Astrocyte of the spinal cord (primary cell): Measurements from ENCODE around the gene ACYP2.
A peak's percentile ranks its signal among the peaks of the same experiment; 100 is the strongest.

ENCODE experiments used
- DNase-seq: peaks from one replicate; pipeline ENCODE4 v3.0.0; 2011; ENCODE audit warnings: low read depth, low spot score
- H3K4me3 ChIP-seq: 2 replicates; pipeline ENCODE4 v1.5.1; 2011; ENCODE audit warnings: low read depth, mild to moderate bottlenecking, low read length, moderate library complexity
- CTCF ChIP-seq: IDR thresholded peaks from 2 replicates; pipeline ENCODE4 v1.5.1; 2012; ENCODE audit warnings: low read depth, mild to moderate bottlenecking, low read length, inconsistent platforms
- in situ Hi-C: cut with HindIII; loops from 2 replicates; pipeline ENCODE4 v1.10.0; 2017; ENCODE audit warnings: low sequenced_read_pairs

The ACYP2 gene

GRCh38 chr2:54076586-54076985, 38.8 kb upstream of the ACYP2 start:
- H3K4me3 ChIP-seq: no peak overlapping the region
- TF ChIP-seq CTCF: no peak
- in situ Hi-C loops: no loop called here
- no peak for DNase-seq

GRCh38 chr2:54077088-54077900, 38.1 kb upstream of the ACYP2 start:
- no peak for DNase-seq
- no peak for TF ChIP-seq CTCF
- no peak overlapping the region for H3K4me3 ChIP-seq
- in situ Hi-C loops: no loop called here

- no peak overlapping the region for H3K4me3 ChIP-seq
- no peak for DNase-seq
- in situ Hi-C loops: no loop called here
- no peak for TF ChIP-seq CTCF
Measured at GRCh38 chr2:54079331-54079730, 36.1 kb upstream of the ACYP2 start.

- in situ Hi-C loops: no loop called here
- H3K4me3 ChIP-seq: no peak overlapping the region
- no peak for DNase-seq
- TF ChIP-seq CTCF: no peak
Measured at GRCh38 chr2:54081574-54081973, 33.8 kb upstream of the ACYP2 start.

GRCh38 chr2:54083021-54083420, 32.4 kb upstream of the ACYP2 start:
- DNase-seq: peak; percentile 19
- in situ Hi-C loops: no loop called here
- H3K4me3 ChIP-seq: no peak overlapping the region
- no peak for TF ChIP-seq CTCF

GRCh38 chr2:54083445-54083844, 32.0 kb upstream of the ACYP2 start:
- H3K4me3 ChIP-seq: no peak overlapping the region
- in situ Hi-C loops: no loop called here
- DNase-seq: peak; percentile 26
- TF ChIP-seq CTCF: no peak
